Measurements from ENCODE around the gene LANCL3.

The LANCL3 gene

DNA sequence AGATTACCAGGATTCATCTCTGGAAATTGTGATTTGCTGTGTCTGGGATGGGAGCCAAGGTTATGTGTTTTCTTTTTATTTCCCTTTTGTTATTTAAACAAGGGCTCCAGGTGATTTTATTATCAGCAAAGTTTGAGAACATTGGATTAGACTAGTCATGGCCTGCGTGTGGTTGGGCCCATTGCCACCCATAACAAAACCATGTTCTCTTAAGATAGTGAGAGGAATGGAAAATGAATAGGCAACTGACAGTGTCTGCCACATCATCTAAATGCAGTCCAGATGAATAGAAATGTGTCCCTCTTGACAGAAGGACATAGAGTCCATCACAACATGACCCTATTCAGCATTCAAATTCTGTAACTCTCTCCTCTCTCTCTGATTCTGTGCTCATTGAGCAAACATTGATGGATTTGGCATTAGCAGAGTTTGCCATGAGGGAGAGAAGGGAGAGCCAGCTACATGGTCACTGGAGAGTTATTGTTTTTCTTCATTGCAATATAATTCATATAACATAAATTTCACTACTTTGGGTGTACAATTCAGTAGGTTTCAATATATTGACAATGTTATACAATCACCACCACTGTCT, 125.8 kb downstream of the LANCL3 start:
- TF ChIP-seq CTCF (IDR thresholded peaks at IDR 0.05) = no peak
- Histone ChIP-seq H3K4me1 (ENCODE audit: control insufficient read depth in 1 of 2, insufficient read depth in 1 of 2, low read depth in 1 of 2, low read length in 1 of 2) (no peaks in the 10 kb centered on the region), H3K27me3 (no peaks in the 10 kb centered on the region), H3K27ac (no peak overlapping the region), H3K36me3 (no peaks in the 10 kb centered on the region), H3K4me3 (ENCODE audit: low read depth in 1 of 2, low read length in 1 of 2) (no peak overlapping the region), H3K9me3 (no peaks in the 10 kb centered on the region)

GRCh38 chrX:37701588-37701987, 130.1 kb downstream of the LANCL3 start:
- no peaks in the 10 kb centered on the region for H3K4me1 ChIP-seq (ENCODE audit: control insufficient read depth in 1 of 2, insufficient read depth in 1 of 2, low read depth in 1 of 2, low read length in 1 of 2)

GRCh38 chrX:37711991-37712390, 140.5 kb downstream of the LANCL3 start:
- Histone ChIP-seq H3K4me3 (ENCODE audit: low read depth in 1 of 2, low read length in 1 of 2) (no peak overlapping the region), H3K4me1 (ENCODE audit: control insufficient read depth in 1 of 2, insufficient read depth in 1 of 2, low read depth in 1 of 2, low read length in 1 of 2) (no peaks in the 10 kb centered on the region), H3K36me3 (no peaks in the 10 kb centered on the region), H3K27me3 (no peaks in the 10 kb centered on the region), H3K27ac (no peak overlapping the region), H3K9me3 (no peaks in the 10 kb centered on the region)
- no peak for TF ChIP-seq CTCF (IDR thresholded peaks at IDR 0.05)

More at GRCh38 chrX:37701588-37701987, 130.1 kb downstream of the LANCL3 start:
- Histone ChIP-seq H3K27ac (no peak overlapping the region), H3K27me3 (no peaks in the 10 kb centered on the region), H3K36me3 (no peaks in the 10 kb centered on the region), H3K9me3 (no peaks in the 10 kb centered on the region), H3K4me3 (ENCODE audit: low read depth in 1 of 2, low read length in 1 of 2) (no peak overlapping the region)
- no peak for TF ChIP-seq CTCF (IDR thresholded peaks at IDR 0.05)

- no peaks in the 10 kb centered on the region for H3K27me3 ChIP-seq
- H3K4me3 ChIP-seq (ENCODE audit: low read depth in 1 of 2, low read length in 1 of 2) = no peak overlapping the region
- TF ChIP-seq CTCF (IDR thresholded peaks at IDR 0.05) = no peak
- H3K27ac ChIP-seq = no peak overlapping the region
- no peaks in the 10 kb centered on the region for H3K9me3 ChIP-seq
- no peaks in the 10 kb centered on the region for H3K36me3 ChIP-seq
- H3K4me1 ChIP-seq (ENCODE audit: control insufficient read depth in 1 of 2, insufficient read depth in 1 of 2, low read depth in 1 of 2, low read length in 1 of 2) = no peaks in the 10 kb centered on the region
Observed at GRCh38 chrX:37712458-37712857, 141.0 kb downstream of the LANCL3 start.

GRCh38 chrX:37714479-37714878, 143.0 kb downstream of the LANCL3 start:
- Histone ChIP-seq H3K9me3 (no peaks in the 10 kb centered on the region), H3K27me3 (no peaks in the 10 kb centered on the region), H3K36me3 (no peaks in the 10 kb centered on the region), H3K4me3 (ENCODE audit: low read depth in 1 of 2, low read length in 1 of 2) (no peak overlapping the region), H3K4me1 (ENCODE audit: control insufficient read depth in 1 of 2, insufficient read depth in 1 of 2, low read depth in 1 of 2, low read length in 1 of 2) (no peaks in the 10 kb centered on the region), H3K27ac (no peak overlapping the region)
- TF ChIP-seq CTCF (IDR thresholded peaks at IDR 0.05) = no peak

DNA sequence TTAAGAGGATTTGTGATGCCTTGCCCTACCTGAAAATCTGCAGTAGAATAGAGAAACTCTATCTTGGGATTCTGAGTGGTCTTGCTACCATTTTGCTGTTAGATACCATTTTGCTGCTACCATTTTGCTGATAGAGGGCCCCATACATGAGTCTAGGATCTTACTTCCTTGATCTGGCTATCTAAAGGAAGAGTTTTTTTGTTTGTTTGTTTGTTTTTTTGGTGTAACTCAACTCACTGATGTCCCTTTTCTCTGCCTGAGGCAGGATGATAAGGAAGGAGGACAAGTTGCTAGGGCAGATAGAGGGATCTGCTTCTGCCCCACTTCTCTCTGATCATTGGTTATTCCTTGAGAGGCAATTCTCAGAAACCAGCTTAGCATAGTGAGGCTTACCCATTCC, 145.1 kb downstream of the LANCL3 start:
- H3K36me3 ChIP-seq = no peaks in the 10 kb centered on the region
- no peak overlapping the region for H3K4me3 ChIP-seq (ENCODE audit: low read depth in 1 of 2, low read length in 1 of 2)
- H3K27me3 ChIP-seq = no peaks in the 10 kb centered on the region
- no peaks in the 10 kb centered on the region for H3K9me3 ChIP-seq
- no peaks in the 10 kb centered on the region for H3K4me1 ChIP-seq (ENCODE audit: control insufficient read depth in 1 of 2, insufficient read depth in 1 of 2, low read depth in 1 of 2, low read length in 1 of 2)
- H3K27ac ChIP-seq = no peak overlapping the region
- TF ChIP-seq CTCF (IDR thresholded peaks at IDR 0.05) = no peak
